HG02852 (cell line): ENCODE data around the gene LTF.

Experiments
- ATAC-seq: cut with Tn5 transposase; IDR thresholded peaks from one replicate; pipeline ENCODE4 v1.9.1; 2021; ENCODE audit warnings: mild to moderate bottlenecking, moderate library complexity; ENCODE audit not compliant: unreplicated experiment

Gene LTF

GRCh38 chr3:46470831-46471230 is 6.1 kb upstream of the LTF start:
- no peak for ATAC-seq

- ATAC-seq, result no peak
Measured at GRCh38 chr3:46469680-46470357, 5.1 kb upstream of the LTF start.

GRCh38 chr3:46468753-46469600 is 4.3 kb upstream of the LTF start:
- ATAC-seq, result no peak

GRCh38 chr3:46467562-46467961 is 2.9 kb upstream of the LTF start:
- no peak for ATAC-seq

- no peak for ATAC-seq
Measured at GRCh38 chr3:46466871-46467403, 2.2 kb upstream of the LTF start.

- no peak for ATAC-seq
Measured at GRCh38 chr3:46466273-46466672, 1.6 kb upstream of the LTF start.

GRCh38 chr3:46465196-46465520 is 453 bp upstream of the LTF start:
- ATAC-seq, result no peak

GRCh38 chr3:46463868-46464241 is 850 bp downstream of the LTF start:
- ATAC-seq, result no peak

- ATAC-seq, result no peak
Measured at GRCh38 chr3:46463120-46463867, 1.4 kb downstream of the LTF start.

- no peak for ATAC-seq
Measured at GRCh38 chr3:46462511-46462910, 2.2 kb downstream of the LTF start.

- no peak for ATAC-seq
Measured at GRCh38 chr3:46462111-46462510, 2.6 kb downstream of the LTF start.

- ATAC-seq, result no peak
Measured at GRCh38 chr3:46460051-46460450, 4.7 kb downstream of the LTF start.

GRCh38 chr3:46456118-46456517 is 8.6 kb downstream of the LTF start:
- ATAC-seq, result no peak

GRCh38 chr3:46455231-46456115 is 9.2 kb downstream of the LTF start:
- ATAC-seq, result no peak

- no peak for ATAC-seq
Measured at GRCh38 chr3:46454606-46455005, 10.1 kb downstream of the LTF start.

GRCh38 chr3:46454209-46454595 is 10.5 kb downstream of the LTF start:
- no peak for ATAC-seq

GRCh38 chr3:46453526-46454208 is 11.0 kb downstream of the LTF start:
- no peak for ATAC-seq

- ATAC-seq, result no peak
Measured at GRCh38 chr3:46449755-46450552, 14.8 kb downstream of the LTF start.

GRCh38 chr3:46448721-46449120 is 16.0 kb downstream of the LTF start:
- ATAC-seq, result no peak
